Fibroblast of skin of left biceps (primary cell): Measurements from ENCODE around the gene ADAMTS1.
"Not testable (repeated sequence)": the region's sequence is repeated elsewhere in the genome, so short reads cannot be mapped to it uniquely, and the experiment has no call there.

ENCODE experiments used
- DNase-seq, 2 experiments: peaks; one replicate each; pipeline ENCODE4 v3.0.0-alpha.2; 2013; ENCODE audit warnings: low read depth in 2 of 2

The ADAMTS1 gene

GRCh38 chr21:26845066-26845758 is at the start of gene ADAMTS1:
TSS of gene ADAMTS1 (minus strand) at chr21:26845409. CDS start at chr21:26844954, 455 bp downstream.
- peak; percentile 82 to 85 for DNase-seq

- no peak for DNase-seq
Measured at GRCh38 chr21:26892151-26892550, 46.9 kb upstream of the ADAMTS1 start.

GRCh38 chr21:26888931-26889330 is 43.7 kb upstream of the ADAMTS1 start:
- DNase-seq, result no peak

- no peak for DNase-seq
Measured at GRCh38 chr21:26888256-26888655, 43.0 kb upstream of the ADAMTS1 start.

DNA sequence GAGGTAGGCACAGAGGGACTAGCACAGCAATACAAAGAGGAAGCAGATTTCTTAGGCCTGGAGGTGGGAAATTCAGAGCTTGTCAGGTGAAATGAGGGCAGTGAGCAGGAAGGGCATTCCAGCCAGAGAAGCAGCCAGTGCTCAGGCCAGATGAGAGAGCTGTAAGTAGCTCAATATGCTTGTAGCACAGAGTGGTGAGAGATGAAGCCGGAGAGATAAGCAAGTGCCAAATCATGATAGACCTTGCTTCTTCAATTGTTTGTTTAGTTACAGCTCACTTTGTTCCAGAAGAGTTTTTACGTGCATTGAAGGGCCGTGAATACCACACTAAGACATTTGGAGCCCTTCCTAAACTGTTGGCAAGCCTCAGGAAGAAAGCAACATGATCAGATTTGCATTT is 42.0 kb upstream of the ADAMTS1 start:
- no peak for DNase-seq

- DNase-seq, result no peak
Measured at GRCh38 chr21:26884436-26884835, 39.2 kb upstream of the ADAMTS1 start.

GRCh38 chr21:26883768-26884167 is 38.6 kb upstream of the ADAMTS1 start:
- no peak for DNase-seq

DNA sequence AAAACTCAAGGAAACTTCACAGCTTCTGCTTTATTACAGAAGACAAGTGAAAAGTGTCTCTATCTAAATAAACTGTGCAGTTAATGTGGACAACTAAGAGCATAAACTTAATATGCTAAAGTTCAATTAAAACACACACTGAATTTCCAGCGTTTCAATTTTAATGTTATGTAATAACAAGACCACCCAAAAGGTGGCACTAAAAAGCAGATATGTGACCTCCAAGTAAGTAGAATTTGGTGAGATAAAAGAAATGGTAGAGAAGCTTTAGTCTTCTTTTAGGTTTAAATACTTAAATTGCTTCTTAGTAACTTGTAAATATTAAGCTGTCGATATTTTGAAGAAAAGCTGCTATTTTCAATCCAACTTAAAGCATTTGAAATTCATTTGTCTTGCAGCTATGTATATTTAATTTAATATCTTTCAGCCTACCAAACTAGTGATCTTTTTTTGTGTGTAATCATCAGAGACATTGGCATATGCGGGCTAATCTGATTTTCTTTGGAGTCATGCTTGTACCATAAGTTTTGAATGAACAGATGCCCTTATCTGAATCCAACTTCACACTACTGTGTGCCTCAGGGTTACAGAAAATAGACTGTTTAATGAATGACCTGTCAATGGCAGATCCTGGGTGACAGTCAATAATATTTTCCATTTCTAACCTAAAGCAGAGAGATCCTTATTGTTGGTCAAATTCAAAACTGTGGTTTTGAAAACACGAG is 36.5 kb upstream of the ADAMTS1 start:
- DNase-seq, result no peak

DNA sequence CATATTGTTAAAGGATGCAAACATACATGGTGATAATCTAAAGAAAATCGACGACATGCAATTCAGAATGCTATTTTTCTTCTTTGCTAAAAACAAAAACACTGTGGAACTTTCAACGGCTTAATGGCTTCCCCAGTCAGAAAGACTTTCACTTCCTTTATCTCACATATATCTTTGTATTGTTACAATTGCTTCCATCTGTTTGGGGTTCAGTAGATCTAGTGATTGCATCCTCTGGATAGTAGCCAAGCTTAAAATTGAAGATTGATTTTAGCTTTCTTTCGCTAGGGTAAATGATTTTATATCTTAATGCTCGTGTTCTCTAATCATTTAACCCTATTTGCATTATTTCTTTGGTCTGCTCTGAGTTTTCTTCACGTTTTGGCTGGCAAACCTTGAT is 31.8 kb upstream of the ADAMTS1 start:
- DNase-seq, result no peak

GRCh38 chr21:26874347-26874746 is 29.1 kb upstream of the ADAMTS1 start:
- no peak for DNase-seq

- DNase-seq, result no peak
Measured at GRCh38 chr21:26865857-26866256, 20.6 kb upstream of the ADAMTS1 start.

DNA sequence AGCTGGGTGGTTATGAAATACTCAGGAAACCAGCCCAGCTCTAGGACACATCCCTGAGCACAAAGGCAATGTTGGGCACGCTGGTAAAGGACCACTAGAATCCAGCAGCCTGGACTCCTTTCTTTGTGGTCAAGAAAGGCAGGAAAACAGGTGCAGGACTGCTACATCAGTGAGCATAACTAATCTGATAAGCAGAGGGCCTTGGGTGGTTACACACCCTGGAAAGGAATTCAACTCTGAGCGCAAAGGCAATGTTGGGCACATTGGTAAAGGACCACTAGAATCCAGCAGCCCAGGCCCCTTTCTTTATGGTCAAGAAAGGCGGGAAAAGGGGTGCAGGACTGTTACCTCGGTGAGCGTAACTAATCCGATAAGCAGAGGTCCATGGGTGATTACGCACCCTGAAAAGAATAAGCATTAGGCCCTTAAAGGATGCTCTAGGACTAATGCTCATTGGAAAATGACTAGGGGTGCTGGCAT is 11.7 kb upstream of the ADAMTS1 start:
- DNase-seq, result not testable (repeated sequence)

DNA sequence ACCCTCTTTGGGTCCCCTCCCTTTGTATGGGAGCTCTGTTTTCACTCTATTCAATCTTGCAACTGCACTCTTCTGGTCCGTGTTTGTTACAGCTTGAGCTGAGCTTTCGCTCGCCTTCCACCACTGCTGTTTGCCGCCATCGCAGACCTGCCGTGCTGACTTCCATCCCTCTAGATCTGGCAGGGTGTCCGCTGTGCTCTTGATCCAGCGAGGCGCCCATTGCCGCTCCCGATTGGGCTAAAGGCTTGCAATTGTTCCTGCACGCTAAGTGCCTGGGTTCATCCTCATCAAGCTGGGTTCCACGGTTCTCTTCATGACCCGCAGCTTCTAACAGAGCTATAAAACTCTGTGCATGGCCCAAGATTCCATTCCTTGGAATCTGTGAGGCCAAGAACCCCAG is 9.5 kb upstream of the ADAMTS1 start:
- DNase-seq, result not testable (repeated sequence)

- no peak for DNase-seq
Measured at GRCh38 chr21:26852423-26852822, 7.2 kb upstream of the ADAMTS1 start.

DNA sequence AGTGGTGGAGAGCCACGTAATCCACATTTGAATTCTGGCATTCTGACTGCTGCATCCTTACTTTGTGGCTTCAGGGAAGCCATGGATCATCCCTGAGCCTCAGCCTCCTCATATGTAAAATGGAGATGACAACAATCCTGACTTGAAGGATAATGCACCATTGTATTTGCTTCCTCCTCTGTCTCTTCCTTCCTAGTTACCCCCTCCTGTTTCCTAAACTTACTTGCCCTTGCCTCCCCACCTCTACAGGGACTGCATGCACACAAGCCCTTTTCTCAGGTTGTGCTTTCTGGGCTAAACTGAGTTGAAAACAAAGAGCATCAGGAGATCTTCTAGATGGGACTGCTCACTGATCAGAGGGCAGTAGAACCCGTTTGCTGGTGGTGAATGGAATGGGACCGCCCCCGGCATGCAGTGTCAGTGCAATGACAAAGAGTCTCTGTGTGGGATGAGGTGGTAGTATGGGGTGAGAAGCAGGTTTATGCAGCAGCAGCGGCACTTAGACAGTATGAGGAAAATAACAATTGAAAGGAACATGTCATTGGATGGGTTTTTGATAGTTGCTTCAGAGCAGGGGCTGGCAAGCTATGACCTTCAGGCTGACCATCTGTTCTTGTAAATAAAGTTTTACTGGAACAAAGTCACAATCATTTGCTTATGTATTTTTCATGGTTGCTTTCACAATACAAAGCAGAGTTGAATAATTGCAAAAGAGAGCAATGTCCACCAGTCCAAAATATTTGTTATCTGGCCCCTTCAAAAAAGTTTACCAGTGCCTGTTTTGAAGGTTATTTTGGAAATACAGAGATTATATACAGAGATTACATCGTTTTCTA is 6.1 kb upstream of the ADAMTS1 start:
- no peak for DNase-seq

DNA sequence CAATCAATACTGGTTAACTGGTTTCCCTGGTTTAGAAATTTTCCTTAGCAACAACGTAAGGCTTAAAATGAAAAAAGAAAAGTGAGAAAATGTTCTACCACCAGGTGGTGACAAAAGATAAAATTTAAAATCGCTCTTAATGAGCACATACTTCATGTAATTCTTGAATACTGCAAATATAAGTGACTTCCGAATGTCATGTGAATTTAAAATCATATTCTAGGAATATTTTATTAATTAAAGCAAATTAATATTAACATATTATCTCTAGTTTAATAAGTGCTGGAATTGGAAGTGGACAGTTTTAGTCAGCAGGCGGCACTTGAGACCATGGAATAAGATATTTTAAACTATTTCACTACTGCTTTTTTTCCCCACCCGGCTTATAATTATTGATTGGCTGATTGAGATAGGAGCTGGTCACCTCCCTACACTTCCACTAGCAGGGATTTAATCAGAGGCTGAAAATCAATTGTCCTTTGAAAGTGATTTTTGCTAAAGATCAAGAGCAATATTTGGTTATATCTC is 5.0 kb upstream of the ADAMTS1 start:
- no peak for DNase-seq

DNA sequence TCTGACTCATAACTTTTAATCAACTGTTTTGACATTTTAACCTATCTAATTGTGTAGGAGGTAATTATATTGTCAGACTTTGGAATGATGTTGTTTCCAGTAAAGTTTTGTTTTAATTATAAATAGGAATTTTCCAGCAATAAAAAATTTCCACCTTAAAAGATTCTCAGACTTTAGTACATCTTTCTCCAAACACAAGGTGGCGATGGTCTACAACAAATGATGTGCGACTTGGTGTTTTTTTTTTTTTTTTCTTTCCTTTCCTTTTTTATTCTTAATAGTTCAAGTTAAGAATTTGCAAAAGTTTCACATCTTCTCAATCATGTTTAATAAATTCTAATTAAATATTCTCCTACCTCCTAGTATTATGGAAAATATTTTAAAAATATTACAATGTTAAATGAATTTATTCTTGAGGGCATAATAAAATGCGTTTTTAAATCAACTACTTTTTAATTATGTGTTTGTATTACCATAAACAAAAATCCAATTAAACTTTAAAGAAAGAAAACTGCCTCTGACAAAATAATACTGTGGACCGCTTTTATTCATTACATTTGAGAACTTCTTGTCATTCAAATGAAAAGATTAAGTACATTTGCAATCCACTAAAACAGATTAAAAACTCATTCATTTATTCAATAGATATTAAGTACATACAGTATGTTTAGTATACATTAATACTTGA is 4.4 kb upstream of the ADAMTS1 start:
- no peak for DNase-seq

- DNase-seq, result no peak
Measured at GRCh38 chr21:26847921-26848320, 2.7 kb upstream of the ADAMTS1 start.

DNA sequence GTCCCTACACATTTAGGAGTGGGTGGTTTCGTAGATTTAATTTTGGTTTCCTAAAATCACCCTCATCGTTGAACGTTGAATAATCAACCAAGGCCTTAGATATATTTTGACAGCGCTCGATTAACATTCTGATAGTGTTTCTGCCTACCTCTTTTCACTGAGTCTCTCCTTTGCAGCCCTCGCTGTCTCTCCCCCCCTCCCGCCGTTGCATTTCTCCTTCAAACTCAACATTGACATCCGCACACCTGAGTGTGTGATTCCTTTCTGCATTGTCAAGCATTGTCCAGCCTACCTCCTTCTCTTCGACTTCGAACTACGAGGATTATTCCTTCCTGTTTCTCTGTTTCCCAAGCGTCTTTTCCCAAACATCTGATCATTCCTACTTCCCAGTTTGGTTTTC is 1.8 kb upstream of the ADAMTS1 start:
- no peak for DNase-seq

DNA sequence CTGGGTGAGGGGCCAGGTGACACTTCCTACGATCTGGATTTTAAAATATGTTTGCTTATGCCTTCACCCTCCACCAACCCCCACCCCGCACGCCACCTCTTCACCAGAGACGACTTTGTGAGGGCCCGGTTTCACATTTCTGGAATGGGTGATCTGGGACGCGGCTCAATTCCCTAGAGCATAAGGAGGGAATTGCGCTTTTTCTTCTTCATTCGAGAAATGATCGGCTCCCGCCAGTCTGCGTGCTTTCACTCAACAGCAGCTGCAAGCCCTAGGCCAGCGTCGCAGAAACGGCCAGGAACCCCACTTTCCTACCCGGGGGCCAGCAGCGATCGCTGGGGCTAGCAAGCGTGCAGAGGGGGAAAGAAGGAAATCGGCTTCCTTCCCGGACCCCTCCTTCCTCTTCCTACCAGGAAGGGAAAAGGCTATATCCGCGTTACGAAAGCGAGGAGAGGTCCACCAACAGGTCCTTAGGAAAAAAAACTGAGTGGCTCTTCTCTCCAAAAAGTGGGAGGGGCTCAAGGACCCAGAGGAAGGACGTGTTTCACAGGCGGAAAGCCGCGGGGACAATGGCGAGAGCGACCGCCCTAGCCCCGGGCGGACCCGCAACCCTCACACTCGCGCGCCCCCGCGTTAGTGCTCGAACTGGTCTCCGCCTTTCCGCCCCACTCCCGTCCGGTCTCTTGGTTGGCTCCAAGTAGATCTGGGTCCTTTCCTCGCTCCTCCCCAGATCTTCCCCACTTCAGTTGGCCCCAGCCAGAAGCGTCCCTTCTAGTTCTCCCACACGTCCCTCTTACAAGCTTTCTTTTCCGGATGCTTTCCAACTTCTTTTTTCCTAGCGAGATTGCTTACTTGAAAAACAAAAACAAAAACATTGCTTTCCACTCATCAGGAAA is 1.1 kb upstream of the ADAMTS1 start:
- DNase-seq, result no peak

DNA sequence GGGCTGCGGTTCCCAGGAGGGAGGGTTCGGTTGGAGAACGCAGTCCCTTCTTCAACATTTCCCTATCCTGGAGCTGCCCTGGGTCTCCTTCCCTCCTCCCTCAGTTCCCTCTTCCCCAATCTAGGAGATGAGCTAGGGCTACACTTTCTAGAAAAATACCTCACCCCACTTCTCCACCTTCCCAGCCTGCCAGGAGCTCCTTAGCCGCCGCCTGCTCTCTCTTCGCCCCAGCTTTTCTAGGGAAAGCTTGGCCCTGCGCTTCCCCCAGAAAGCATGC is 488 bp upstream of the ADAMTS1 start:
- DNase-seq, result no peak
